DND-41 (cell line): ENCODE results near the gene AFF3.

Experiments
- ATAC-seq: fragments of 200-7000 bp; cut with Tn5 transposase; 3 replicates; pipeline ENCODE4 v1.9.1; 2021; ENCODE audit warnings: low read depth; ENCODE audit not compliant: insufficient read depth
- DNase-seq: peaks from one replicate; pipeline ENCODE4 v3.0.0-alpha.2; 2020
- H2AFZ ChIP-seq: 2 replicates; pipeline ENCODE4 v1.6.0; 2012; ENCODE audit warnings: low read depth, low read length
- H3K27ac ChIP-seq: 2 replicates; pipeline ENCODE4 v1.5.1; 2012; ENCODE audit warnings: low read length, inconsistent platforms
- H3K27me3 ChIP-seq: fragments of 200-600 bp; sonication (generic); 2 replicates; pipeline ENCODE4 v1.6.0; 2012; ENCODE audit warnings: low read length, mild to moderate bottlenecking, inconsistent platforms; ENCODE audit not compliant: insufficient read depth, poor library complexity
- H3K36me3 ChIP-seq: 2 replicates; pipeline ENCODE4 v1.5.1; 2012; ENCODE audit warnings: low read length, inconsistent platforms; ENCODE audit not compliant: insufficient read depth
- H3K4me1 ChIP-seq: 2 replicates; pipeline ENCODE4 v1.5.1; 2012; ENCODE audit warnings: mild to moderate bottlenecking, low read length; ENCODE audit not compliant: insufficient read depth
- H3K4me2 ChIP-seq: 2 replicates; pipeline ENCODE4 v1.6.0; 2012; ENCODE audit warnings: mild to moderate bottlenecking, moderate library complexity, low read length, inconsistent platforms; ENCODE audit not compliant: insufficient read depth
- H3K4me3 ChIP-seq, 2 experiments: fragments of 200-600 bp in 1 of 2; shearing (Covaris generic) in 1 of 2; 2 replicates each; pipeline ENCODE4 v1.5.1; 2012 to 2016; ENCODE audit warnings: inconsistent platforms in 2 of 2, low read length in 2 of 2, mild to moderate bottlenecking in 2 of 2, low read depth in 1 of 2, moderate library complexity in 1 of 2
- H3K79me2 ChIP-seq: 2 replicates; pipeline ENCODE4 v1.6.0; 2012; ENCODE audit warnings: low read length, inconsistent platforms; ENCODE audit not compliant: insufficient read depth
- H3K9ac ChIP-seq: 2 replicates; pipeline ENCODE4 v1.6.0; 2012; ENCODE audit warnings: low read depth, mild to moderate bottlenecking, inconsistent platforms, low read length, moderate library complexity
- H3K9me3 ChIP-seq: 2 replicates; pipeline ENCODE4 v1.5.1; 2012; ENCODE audit warnings: low read length, moderate library complexity, mild to moderate bottlenecking, inconsistent platforms; ENCODE audit not compliant: insufficient read depth, severe bottlenecking
- H4K20me1 ChIP-seq: 2 replicates; pipeline ENCODE4 v1.6.0; 2012; ENCODE audit warnings: low read length; ENCODE audit not compliant: insufficient read depth
- EZH2 ChIP-seq: IDR thresholded peaks from 3 replicates; pipeline ENCODE4 v1.6.1; 2012; ENCODE audit warnings: borderline replicate concordance, low read depth, mild to moderate bottlenecking, moderate library complexity, low read length, inconsistent platforms; ENCODE audit not compliant: severe bottlenecking
- TF ChIP-seq, protein P1 (sequence below): IDR thresholded peaks from 2 replicates; pipeline ENCODE4 v1.5.1; 2012; ENCODE audit warnings: borderline replicate concordance, low read length, moderate library complexity, mild to moderate bottlenecking; ENCODE audit not compliant: poor library complexity, severe bottlenecking; ENCODE audit errors: extremely low read depth

The AFF3 gene

DNA sequence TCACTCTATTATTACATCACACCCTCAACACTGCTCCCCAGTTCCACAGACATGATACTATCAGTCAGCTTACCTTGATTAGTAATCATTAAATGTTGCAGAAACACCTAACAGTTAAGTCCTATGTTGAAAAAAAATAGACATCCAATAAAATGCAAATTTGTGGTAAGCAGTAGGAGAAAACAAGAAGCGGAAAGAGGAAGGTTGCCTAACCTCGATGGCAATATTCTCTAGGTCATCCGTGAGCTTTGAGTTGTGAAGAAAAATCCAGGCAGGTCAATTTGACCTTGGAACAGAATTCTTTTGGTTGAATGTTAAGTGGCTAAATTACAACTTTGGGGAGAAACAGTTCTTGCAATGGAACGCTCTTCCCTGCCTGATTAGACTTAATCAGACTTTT is 264.4 kb downstream of the AFF3 start:
- Histone ChIP-seq H3K4me2 (no peak overlapping the region), H3K9me3 (no peaks in the 10 kb centered on the region), H2AFZ (no peak overlapping the region), H3K79me2 (no peaks in the 10 kb centered on the region), H3K4me1 (no peaks in the 10 kb centered on the region), H3K27me3 (no peaks in the 10 kb centered on the region), H3K4me3 (no peak overlapping the region), H3K27ac (no peak overlapping the region), H3K36me3 (no peaks in the 10 kb centered on the region), H4K20me1 (no peaks in the 10 kb centered on the region), H3K9ac (no peak overlapping the region)
- TF ChIP-seq EZH2, result no peak
- TF ChIP-seq, protein P1, sequence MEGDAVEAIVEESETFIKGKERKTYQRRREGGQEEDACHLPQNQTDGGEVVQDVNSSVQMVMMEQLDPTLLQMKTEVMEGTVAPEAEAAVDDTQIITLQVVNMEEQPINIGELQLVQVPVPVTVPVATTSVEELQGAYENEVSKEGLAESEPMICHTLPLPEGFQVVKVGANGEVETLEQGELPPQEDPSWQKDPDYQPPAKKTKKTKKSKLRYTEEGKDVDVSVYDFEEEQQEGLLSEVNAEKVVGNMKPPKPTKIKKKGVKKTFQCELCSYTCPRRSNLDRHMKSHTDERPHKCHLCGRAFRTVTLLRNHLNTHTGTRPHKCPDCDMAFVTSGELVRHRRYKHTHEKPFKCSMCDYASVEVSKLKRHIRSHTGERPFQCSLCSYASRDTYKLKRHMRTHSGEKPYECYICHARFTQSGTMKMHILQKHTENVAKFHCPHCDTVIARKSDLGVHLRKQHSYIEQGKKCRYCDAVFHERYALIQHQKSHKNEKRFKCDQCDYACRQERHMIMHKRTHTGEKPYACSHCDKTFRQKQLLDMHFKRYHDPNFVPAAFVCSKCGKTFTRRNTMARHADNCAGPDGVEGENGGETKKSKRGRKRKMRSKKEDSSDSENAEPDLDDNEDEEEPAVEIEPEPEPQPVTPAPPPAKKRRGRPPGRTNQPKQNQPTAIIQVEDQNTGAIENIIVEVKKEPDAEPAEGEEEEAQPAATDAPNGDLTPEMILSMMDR, result no peak
- DNase-seq, result no peak
- ATAC-seq, result no peak

DNA sequence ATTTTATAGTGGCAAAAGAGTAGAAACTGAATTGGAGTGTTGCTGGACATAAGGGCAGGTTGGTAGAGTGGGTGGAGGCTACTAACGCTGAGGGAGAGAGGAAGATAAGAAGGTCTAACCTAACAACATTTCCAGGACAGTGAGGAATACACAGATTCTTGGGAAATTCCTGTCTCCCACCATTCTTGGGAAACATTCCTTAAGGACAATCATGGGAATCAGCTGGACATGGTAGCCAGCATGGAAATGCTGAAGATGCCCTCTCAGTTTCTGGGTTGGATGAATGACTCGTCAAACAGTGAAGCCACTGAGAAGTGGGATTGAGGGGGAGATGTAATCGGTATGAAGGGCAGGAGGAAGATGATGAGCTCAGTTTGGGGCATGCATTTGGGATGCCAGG is 265.4 kb downstream of the AFF3 start:
- DNase-seq (no peak), ATAC-seq (no peak)
- H2AFZ ChIP-seq, result no peak overlapping the region
- H3K9me3 ChIP-seq, result no peaks in the 10 kb centered on the region
- H3K27ac ChIP-seq, result no peak overlapping the region
- no peaks in the 10 kb centered on the region for H3K4me1 ChIP-seq
- H4K20me1 ChIP-seq, result no peaks in the 10 kb centered on the region
- H3K9ac ChIP-seq, result no peak overlapping the region
- H3K4me3 ChIP-seq, result no peak overlapping the region
- H3K36me3 ChIP-seq, result no peaks in the 10 kb centered on the region
- TF ChIP-seq, protein P1, result no peak
- no peak for TF ChIP-seq EZH2
- no peaks in the 10 kb centered on the region for H3K27me3 ChIP-seq
- H3K4me2 ChIP-seq, result no peak overlapping the region
- H3K79me2 ChIP-seq, result no peaks in the 10 kb centered on the region

DNA sequence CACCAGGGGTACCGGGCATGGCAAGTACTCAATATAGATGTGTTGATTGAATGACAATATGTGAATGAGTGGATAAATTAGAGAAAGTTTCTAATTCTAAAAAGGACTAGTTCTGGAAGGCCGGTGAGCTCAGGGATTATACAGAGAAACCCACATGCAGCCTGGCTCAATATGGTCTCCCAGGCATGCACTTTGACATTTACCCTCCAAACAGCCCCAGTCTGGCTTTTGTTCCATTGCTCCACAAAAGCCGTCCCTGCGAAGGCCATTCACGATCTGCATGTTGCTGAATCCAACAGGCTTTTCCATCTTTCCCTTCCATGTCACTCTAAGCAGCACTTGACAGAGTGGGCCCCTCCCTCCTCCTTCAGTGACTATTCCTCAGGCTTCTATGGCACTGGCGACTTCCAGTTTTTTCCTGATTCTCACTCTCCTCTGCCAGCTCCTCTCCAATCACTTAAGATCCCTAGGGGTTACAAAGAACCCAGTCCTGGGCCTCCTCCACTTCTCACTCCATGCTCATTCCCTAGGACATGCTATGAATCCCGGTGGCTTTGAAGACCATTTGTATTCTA is 266.7 kb downstream of the AFF3 start:
- no peak for ATAC-seq
- H3K36me3 ChIP-seq, result no peaks in the 10 kb centered on the region
- DNase-seq, result no peak
- H3K79me2 ChIP-seq, result no peaks in the 10 kb centered on the region
- no peaks in the 10 kb centered on the region for H3K9me3 ChIP-seq
- H3K4me2 ChIP-seq, result no peak overlapping the region
- no peaks in the 10 kb centered on the region for H3K27me3 ChIP-seq
- no peak overlapping the region for H3K9ac ChIP-seq
- H3K27ac ChIP-seq, result no peak overlapping the region
- no peaks in the 10 kb centered on the region for H4K20me1 ChIP-seq
- TF ChIP-seq, protein P1, result no peak
- TF ChIP-seq EZH2, result no peak
- H3K4me3 ChIP-seq, result no peak overlapping the region
- no peak overlapping the region for H2AFZ ChIP-seq
- H3K4me1 ChIP-seq, result no peaks in the 10 kb centered on the region

DNA sequence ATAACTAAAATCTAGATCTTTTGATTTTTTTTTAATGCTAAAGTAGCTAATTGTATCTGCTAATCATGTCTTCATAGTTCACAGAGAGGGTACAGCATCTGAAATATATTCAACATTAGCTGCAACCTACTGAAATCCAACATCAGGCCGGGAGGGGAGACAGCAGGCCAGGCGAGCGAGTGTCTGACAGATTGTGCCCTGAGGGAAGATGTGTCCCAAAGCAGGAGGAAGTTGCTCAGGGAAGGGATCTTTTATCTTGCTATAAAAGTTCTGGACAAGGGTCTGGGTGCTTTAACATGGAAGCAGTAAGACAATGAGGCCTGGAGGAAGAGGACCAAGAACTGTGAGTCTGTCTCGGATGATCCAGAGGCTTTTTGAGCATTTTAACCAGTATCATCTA is 274.1 kb downstream of the AFF3 start:
- Histone ChIP-seq H3K27me3 (no peaks in the 10 kb centered on the region), H3K9me3 (no peaks in the 10 kb centered on the region), H3K36me3 (no peaks in the 10 kb centered on the region), H2AFZ (no peak overlapping the region), H3K4me3 (no peak overlapping the region), H3K27ac (no peak overlapping the region), H3K9ac (no peak overlapping the region), H3K79me2 (no peaks in the 10 kb centered on the region), H4K20me1 (no peaks in the 10 kb centered on the region), H3K4me2 (no peak overlapping the region), H3K4me1 (no peaks in the 10 kb centered on the region)
- TF ChIP-seq, protein P1, result no peak
- TF ChIP-seq EZH2, result no peak
- DNase-seq, result no peak
- no peak for ATAC-seq
